PC-3 (cell line): ENCODE measurements around the gene OSBPL6. TPM values are rescaled to one million over a fixed set of nuclear protein-coding genes. Genes with fewer than 3 reads are reported as not detected.
"Not testable (repeated sequence)": the region's sequence is repeated elsewhere in the genome, so short reads cannot be mapped to it uniquely, and the experiment has no call there.

Experiments used
- ATAC-seq: fragments of 200-7000 bp; cut with Tn5 transposase; 2 replicates; pipeline ENCODE4 v1.9.1; 2020; ENCODE audit warnings: mild to moderate bottlenecking, moderate library complexity
- BruUV-seq: library from RNA; stranded (reverse); fragments of 400-500 nt; replicated peaks from 2 replicates; lab custom pipeline; 2021; lab: Mats Ljungman, UMichigan
- CTCF ChIA-PET: fragments of 300-600 bp; sonication (Branson Sonifier 250); formaldehyde crosslinking; loops from one replicate; lab custom pipeline; 2022; ENCODE audit warnings: antibody characterized with exemption; lab: Charles Lee
- POLR2A ChIA-PET: fragments of 300-600 bp; sonication (Branson Sonifier 250); formaldehyde crosslinking; loops from one replicate; lab custom pipeline; 2022; ENCODE audit warnings: antibody characterized with exemption; ENCODE audit not compliant: unreplicated experiment; lab: Charles Lee
- DNase-seq: peaks from one replicate; pipeline ENCODE4 v3.0.0-alpha.2; 2015
- H2AFZ ChIP-seq: fragments of 300-600 bp; sonication (generic); 2 replicates; pipeline ENCODE4 v1.6.0; 2016; ENCODE audit warnings: antibody characterized with exemption, low read length
- H3F3A ChIP-seq: fragments of 300-600 bp; sonication (generic); one replicate; pipeline ENCODE4 v1.6.0; 2017; ENCODE audit warnings: antibody characterized with exemption, low read length, control low read depth, mild to moderate bottlenecking; ENCODE audit not compliant: unreplicated experiment
- H3K27ac ChIP-seq: fragments of 300-600 bp; sonication (generic); 2 replicates; pipeline ENCODE4 v1.5.1; 2016; ENCODE audit warnings: mild to moderate bottlenecking, low read length
- H3K27me3 ChIP-seq: fragments of 300-600 bp; sonication (generic); 2 replicates; pipeline ENCODE4 v1.6.1; 2016; ENCODE audit warnings: low read length, mixed read lengths
- H3K36me3 ChIP-seq: fragments of 300-600 bp; sonication (generic); 2 replicates; pipeline ENCODE4 v1.6.1; 2016; ENCODE audit warnings: low read depth, mixed run types, low read length, mixed read lengths
- H3K4me1 ChIP-seq: fragments of 300-600 bp; sonication (generic); 2 replicates; pipeline ENCODE4 v1.5.1; 2016; ENCODE audit warnings: low read length; ENCODE audit not compliant: insufficient read depth
- H3K4me2 ChIP-seq: fragments of 300-600 bp; sonication (generic); 2 replicates; pipeline ENCODE4 v1.6.0; 2016; ENCODE audit warnings: low read length
- H3K4me3 ChIP-seq: fragments of 300-600 bp; sonication (generic); 2 replicates; pipeline ENCODE4 v1.5.1; 2016; ENCODE audit warnings: mild to moderate bottlenecking, low read length, mixed read lengths
- H3K79me2 ChIP-seq: fragments of 300-600 bp; sonication (generic); 2 replicates; pipeline ENCODE4 v1.6.1; 2017; ENCODE audit warnings: low read length, mixed read lengths
- H3K9ac ChIP-seq: fragments of 300-600 bp; sonication (generic); 2 replicates; pipeline ENCODE4 v1.6.0; 2016; ENCODE audit warnings: mild to moderate bottlenecking, low read length
- H3K9me2 ChIP-seq: fragments of 300-600 bp; sonication (generic); replicated peaks from 2 replicates; pipeline ENCODE4 v1.6.1; 2016; ENCODE audit warnings: mixed run types, low read length, mixed read lengths
- H3K9me3 ChIP-seq: fragments of 300-600 bp; sonication (generic); 2 replicates; pipeline ENCODE4 v1.6.1; 2016; ENCODE audit warnings: low read length, mixed read lengths
- H4K20me1 ChIP-seq: fragments of 300-600 bp; sonication (generic); 2 replicates; pipeline ENCODE4 v1.6.1; 2016; ENCODE audit warnings: low read length, mixed read lengths
- EZH2 ChIP-seq: fragments of 300-600 bp; sonication (generic); IDR thresholded peaks from one replicate; pipeline ENCODE4 v1.6.1; 2017; ENCODE audit warnings: antibody characterized with exemption, mild to moderate bottlenecking, low read length; ENCODE audit not compliant: unreplicated experiment
- EZH2phosphoT487 ChIP-seq: fragments of 300-600 bp; sonication (generic); IDR thresholded peaks from 2 replicates; pipeline ENCODE4 v1.6.1; 2018; ENCODE audit warnings: mild to moderate bottlenecking, antibody characterized with exemption, low read length, borderline replicate concordance
- intact Hi-C: fragments of 100-400 bp; cut with micrococcal nuclease; formaldehyde crosslinking; loops from 2 replicates; pipeline ENCODE4 v1.9.0; 2023
- total RNA-seq: library from RNA; depleted of rRNA; stranded (reverse); fragments of >200 nt; gene quantifications from 2 replicates; pipeline ENCODE4 v1.2.3, GENCODE V29; 2014
- TF ChIP-seq, protein P1 (sequence below): fragments of 300-600 bp; sonication (generic); conservative IDR thresholded peaks from 2 replicates; pipeline ENCODE4 v1.5.1; 2017; ENCODE audit warnings: antibody characterized with exemption, low read depth, mild to moderate bottlenecking, low read length

The OSBPL6 gene
- total RNA-seq, 1 experiment from 2014 or later: 4.0 TPM

DNA sequence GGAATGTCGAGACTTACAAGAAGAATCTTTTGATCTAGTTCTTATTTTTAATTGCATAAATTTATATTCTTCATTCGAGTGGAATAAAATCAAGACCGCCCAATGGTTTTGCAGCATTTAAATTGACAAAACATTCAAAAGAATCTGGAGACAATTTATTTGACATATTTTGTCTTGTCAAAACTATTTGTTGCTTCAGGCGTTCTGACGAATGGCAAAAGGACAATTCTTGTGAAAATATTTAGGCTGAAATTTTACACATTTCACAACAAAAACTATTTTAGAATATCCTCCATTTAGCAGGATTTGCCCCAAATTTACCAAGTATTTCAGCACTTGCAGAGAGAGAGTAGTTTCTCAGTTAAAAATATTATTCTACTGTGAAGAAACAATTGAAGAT lies 214.9 kb downstream of the OSBPL6 start:
- BruUV-seq: no TSS peak
- no peak for ATAC-seq
- Histone ChIP-seq H3K4me3 (no peak overlapping the region), H3K4me1 (peaks cover 7% of the 10 kb centered on the region), H3F3A (no peaks in the 10 kb centered on the region), H4K20me1 (no peaks in the 10 kb centered on the region), H3K9ac (no peak overlapping the region), H3K36me3 (no peaks in the 10 kb centered on the region), H3K4me2 (no peak overlapping the region), H3K79me2 (no peaks in the 10 kb centered on the region), H3K9me3 (no peaks in the 10 kb centered on the region), H3K27ac (no peak overlapping the region), H3K9me2 (no peaks in the 10 kb centered on the region), H2AFZ (peak overlapping the region; percentile 19; the same call in 1 of the 2 replicates), H3K27me3 (no peaks in the 10 kb centered on the region)
- no peak for TF ChIP-seq EZH2phosphoT487
- TF ChIP-seq, protein P1, sequence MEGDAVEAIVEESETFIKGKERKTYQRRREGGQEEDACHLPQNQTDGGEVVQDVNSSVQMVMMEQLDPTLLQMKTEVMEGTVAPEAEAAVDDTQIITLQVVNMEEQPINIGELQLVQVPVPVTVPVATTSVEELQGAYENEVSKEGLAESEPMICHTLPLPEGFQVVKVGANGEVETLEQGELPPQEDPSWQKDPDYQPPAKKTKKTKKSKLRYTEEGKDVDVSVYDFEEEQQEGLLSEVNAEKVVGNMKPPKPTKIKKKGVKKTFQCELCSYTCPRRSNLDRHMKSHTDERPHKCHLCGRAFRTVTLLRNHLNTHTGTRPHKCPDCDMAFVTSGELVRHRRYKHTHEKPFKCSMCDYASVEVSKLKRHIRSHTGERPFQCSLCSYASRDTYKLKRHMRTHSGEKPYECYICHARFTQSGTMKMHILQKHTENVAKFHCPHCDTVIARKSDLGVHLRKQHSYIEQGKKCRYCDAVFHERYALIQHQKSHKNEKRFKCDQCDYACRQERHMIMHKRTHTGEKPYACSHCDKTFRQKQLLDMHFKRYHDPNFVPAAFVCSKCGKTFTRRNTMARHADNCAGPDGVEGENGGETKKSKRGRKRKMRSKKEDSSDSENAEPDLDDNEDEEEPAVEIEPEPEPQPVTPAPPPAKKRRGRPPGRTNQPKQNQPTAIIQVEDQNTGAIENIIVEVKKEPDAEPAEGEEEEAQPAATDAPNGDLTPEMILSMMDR: no peak
- intact Hi-C loops: no loop called here
- DNase-seq: no peak
- POLR2A ChIA-PET: no interaction called here
- CTCF ChIA-PET: no interaction called here

DNA sequence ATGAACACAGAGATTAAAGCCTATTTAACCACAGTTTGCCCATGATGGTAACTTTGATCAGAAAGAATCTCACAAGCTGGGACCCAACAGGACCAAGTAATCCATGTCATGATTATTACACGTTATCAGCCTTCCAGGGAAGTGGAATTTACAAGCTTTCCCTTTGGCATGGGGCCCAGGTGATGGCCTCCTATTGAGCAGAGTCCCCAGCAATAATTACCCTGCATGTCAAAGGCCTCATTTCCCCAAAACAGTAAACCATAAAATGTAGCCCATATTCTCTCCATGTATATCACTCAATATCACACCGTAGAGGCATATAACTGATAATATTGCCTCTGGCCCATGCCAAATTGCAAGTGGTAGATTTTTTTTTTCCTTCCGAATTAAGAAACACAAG lies 217.7 kb downstream of the OSBPL6 start:
- intact Hi-C loops: loop anchor here (2.0 to 10.0 kb wide), 3 partner anchors 131 to 627 kb away; no protein-coding TSS in a partner anchor
- H3F3A ChIP-seq: no peaks in the 10 kb centered on the region
- no TSS peak for BruUV-seq

DNA sequence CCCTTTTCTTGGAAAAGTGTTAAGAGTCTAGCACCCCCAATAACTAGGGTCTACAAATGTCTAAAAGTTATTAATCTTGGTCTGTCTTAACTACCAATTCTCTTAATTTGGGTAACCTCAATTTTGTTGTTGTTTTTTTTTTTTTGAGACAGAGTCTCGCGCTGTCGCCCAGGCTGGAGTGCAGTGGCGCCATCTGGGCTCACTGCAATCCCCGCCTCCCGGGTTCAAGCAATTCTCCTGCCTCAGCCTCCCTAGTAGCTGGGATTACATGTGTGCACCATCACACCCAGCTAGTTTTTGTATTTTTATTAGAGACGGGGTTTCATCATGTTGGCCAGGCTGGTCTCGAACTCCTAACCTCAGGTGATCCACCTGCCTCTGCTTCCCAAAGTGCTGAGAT lies 218.1 kb downstream of the OSBPL6 start:
- H3K9ac ChIP-seq, H2AFZ ChIP-seq, CTCF ChIA-PET, H3K27ac ChIP-seq, H3F3A ChIP-seq, H3K9me3 ChIP-seq, H3K36me3 ChIP-seq, H3K79me2 ChIP-seq, H3K4me1 ChIP-seq, H3K4me3 ChIP-seq, ATAC-seq, H3K27me3 ChIP-seq, H4K20me1 ChIP-seq, BruUV-seq, DNase-seq, H3K9me2 ChIP-seq: not testable (repeated sequence)
- POLR2A ChIA-PET: interaction anchor here (0.7 kb wide), 1 partner anchor 8 kb away, joined by 3 read pairs; no protein-coding TSS in a partner anchor
- intact Hi-C loops: loop anchor here (2.0 to 10.0 kb wide), 3 partner anchors 132 to 628 kb away; no protein-coding TSS in a partner anchor
- peak overlapping the region; percentile 92; the same call in 1 of the 2 replicates for H3K4me2 ChIP-seq

More for the DNA sequence above, 217.7 kb downstream of the OSBPL6 start:
- no peak overlapping the region for H3K27ac ChIP-seq
- no peaks in the 10 kb centered on the region for H3K36me3 ChIP-seq
- H3K4me3 ChIP-seq: no peak overlapping the region
- H2AFZ ChIP-seq: no peak overlapping the region
- TF ChIP-seq EZH2phosphoT487: no peak
- TF ChIP-seq EZH2: no peak
- TF ChIP-seq, protein P1: no peak
- H3K79me2 ChIP-seq: no peaks in the 10 kb centered on the region
- H4K20me1 ChIP-seq: no peaks in the 10 kb centered on the region
- H3K27me3 ChIP-seq: no peaks in the 10 kb centered on the region
- H3K9me2 ChIP-seq: no peaks in the 10 kb centered on the region
- DNase-seq (peak; percentile 18), ATAC-seq (no peak)
- H3K4me2 ChIP-seq: no peak overlapping the region
- H3K9ac ChIP-seq: no peak overlapping the region
- peaks cover 6% of the 10 kb centered on the region; the same call in 1 of the 2 replicates for H3K4me1 ChIP-seq
- ChIA-PET CTCF (no interaction called here), POLR2A (no interaction called here)
- H3K9me3 ChIP-seq: no peaks in the 10 kb centered on the region
